Measurements from ENCODE around the gene TRIO.

DNA sequence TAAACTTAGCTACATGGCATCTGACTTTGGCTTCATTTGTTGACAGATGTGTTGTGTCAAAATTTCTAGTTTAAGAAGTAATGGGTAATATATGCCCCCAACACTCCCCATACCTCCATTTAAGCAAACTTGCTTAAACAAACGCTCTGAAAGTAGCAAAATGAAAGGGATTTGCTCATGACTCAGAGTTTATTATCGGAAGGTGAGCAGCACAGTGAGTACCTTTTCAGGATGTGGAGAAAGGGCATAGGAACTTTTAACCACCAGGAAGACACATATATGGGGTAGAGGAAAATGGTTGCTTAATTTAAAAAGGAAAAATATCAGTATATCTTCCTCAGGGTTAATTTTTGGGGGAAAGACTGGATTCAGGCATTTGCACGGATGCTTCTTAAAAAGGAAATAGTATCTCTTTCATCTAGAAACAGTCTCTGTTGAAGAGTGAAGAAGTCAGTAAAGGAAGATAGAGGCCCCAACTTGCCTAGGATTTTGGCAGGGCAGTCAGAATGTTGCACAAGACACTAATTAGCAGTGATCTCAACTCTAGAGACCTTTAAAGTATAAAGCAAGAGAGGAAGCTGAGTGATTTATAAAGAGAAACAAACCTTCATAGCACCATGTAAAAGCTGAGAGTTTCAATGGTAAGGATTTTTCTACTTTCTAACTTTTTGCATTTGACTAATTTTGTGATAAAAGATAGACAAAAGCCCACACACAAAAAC, 155.1 kb downstream of the TRIO start:
- TF ChIP-seq, protein P1, sequence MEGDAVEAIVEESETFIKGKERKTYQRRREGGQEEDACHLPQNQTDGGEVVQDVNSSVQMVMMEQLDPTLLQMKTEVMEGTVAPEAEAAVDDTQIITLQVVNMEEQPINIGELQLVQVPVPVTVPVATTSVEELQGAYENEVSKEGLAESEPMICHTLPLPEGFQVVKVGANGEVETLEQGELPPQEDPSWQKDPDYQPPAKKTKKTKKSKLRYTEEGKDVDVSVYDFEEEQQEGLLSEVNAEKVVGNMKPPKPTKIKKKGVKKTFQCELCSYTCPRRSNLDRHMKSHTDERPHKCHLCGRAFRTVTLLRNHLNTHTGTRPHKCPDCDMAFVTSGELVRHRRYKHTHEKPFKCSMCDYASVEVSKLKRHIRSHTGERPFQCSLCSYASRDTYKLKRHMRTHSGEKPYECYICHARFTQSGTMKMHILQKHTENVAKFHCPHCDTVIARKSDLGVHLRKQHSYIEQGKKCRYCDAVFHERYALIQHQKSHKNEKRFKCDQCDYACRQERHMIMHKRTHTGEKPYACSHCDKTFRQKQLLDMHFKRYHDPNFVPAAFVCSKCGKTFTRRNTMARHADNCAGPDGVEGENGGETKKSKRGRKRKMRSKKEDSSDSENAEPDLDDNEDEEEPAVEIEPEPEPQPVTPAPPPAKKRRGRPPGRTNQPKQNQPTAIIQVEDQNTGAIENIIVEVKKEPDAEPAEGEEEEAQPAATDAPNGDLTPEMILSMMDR (conservative IDR thresholded peaks at IDR 0.05; ENCODE audit: low read depth, low read length) = no peak
- no peak for TF ChIP-seq EZH2 (IDR thresholded peaks at IDR 0.05; ENCODE audit: borderline replicate concordance, low read depth, low read length, poor library complexity, severe bottlenecking)

Measured in A673 (cell line).